Stimulated activated CD8-positive, alpha-beta memory T cell treated with anti-CD3 and anti-CD28 coated beads, Interleukin-4, amount 100 ng/mL, for 4 hours (primary cell): ENCODE results near the gene OAS1.
A peak's percentile ranks its signal among the peaks of the same experiment; 100 is the strongest.
"Not testable (repeated sequence)": the region's sequence is repeated elsewhere in the genome, so short reads cannot be mapped to it uniquely, and the experiment has no call there.

ENCODE experiments used
- DNase-seq, 2 donors: peaks; one replicate each; pipeline ENCODE4 v3.0.0-alpha.2; 2020; ENCODE audit warnings: low read depth in 2 of 2, low spot score in 1 of 2

Gene OAS1

GRCh38 chr12:112900298-112901145 lies 6.2 kb upstream of the OAS1 start:
- peak in 1 of 2 donors; percentile 10 for DNase-seq

GRCh38 chr12:112901271-112901670 lies 5.5 kb upstream of the OAS1 start:
- DNase-seq = no peak

- no peak for DNase-seq
Observed at GRCh38 chr12:112904571-112904970, 2.2 kb upstream of the OAS1 start.

- no peak for DNase-seq
Observed at GRCh38 chr12:112905451-112906089, 1.2 kb upstream of the OAS1 start.

- no peak for DNase-seq
Observed at GRCh38 chr12:112907415-112908157, 824 bp downstream of the OAS1 start.

- DNase-seq = no peak
Observed at GRCh38 chr12:112908548-112908947, 1.8 kb downstream of the OAS1 start.

GRCh38 chr12:112909693-112910092 lies 2.9 kb downstream of the OAS1 start:
- no peak for DNase-seq

- no peak for DNase-seq
Observed at GRCh38 chr12:112913038-112913688, 6.4 kb downstream of the OAS1 start.

GRCh38 chr12:112913888-112914287 lies 7.1 kb downstream of the OAS1 start:
- DNase-seq = not testable (repeated sequence)

GRCh38 chr12:112916270-112916669 lies 9.5 kb downstream of the OAS1 start:
- no peak for DNase-seq

GRCh38 chr12:112919121-112919520 lies 12.4 kb downstream of the OAS1 start:
- DNase-seq = no peak

- DNase-seq = no peak
Observed at GRCh38 chr12:112924986-112925385, 18.2 kb downstream of the OAS1 start.

- DNase-seq = not testable (repeated sequence)
Observed at GRCh38 chr12:112926416-112927033, 19.8 kb downstream of the OAS1 start.

- no peak for DNase-seq
Observed at GRCh38 chr12:112927475-112927874, 20.7 kb downstream of the OAS1 start.

GRCh38 chr12:112927925-112928324 lies 21.2 kb downstream of the OAS1 start:
- no peak for DNase-seq

GRCh38 chr12:112928978-112929377 lies 22.2 kb downstream of the OAS1 start:
- no peak for DNase-seq

- no peak for DNase-seq
Observed at GRCh38 chr12:112929715-112930114, 23.0 kb downstream of the OAS1 start.

GRCh38 chr12:112930350-112930749 lies 23.6 kb downstream of the OAS1 start:
- no peak for DNase-seq

GRCh38 chr12:112932485-112933128 lies 25.8 kb downstream of the OAS1 start:
- DNase-seq = no peak

GRCh38 chr12:112933129-112933505 lies 26.4 kb downstream of the OAS1 start:
- DNase-seq = no peak
